ENCODE data around the gene ERP27. TPM values are rescaled to one million over a fixed set of nuclear protein-coding genes. Genes with fewer than 3 reads are reported as not detected.

ERP27 gene
- total and polyA plus RNA-seq, 2 of the 8 experiments (the other 6 are each of a cell fraction or from before 2014, with no cell fraction given), result not detected

DNA sequence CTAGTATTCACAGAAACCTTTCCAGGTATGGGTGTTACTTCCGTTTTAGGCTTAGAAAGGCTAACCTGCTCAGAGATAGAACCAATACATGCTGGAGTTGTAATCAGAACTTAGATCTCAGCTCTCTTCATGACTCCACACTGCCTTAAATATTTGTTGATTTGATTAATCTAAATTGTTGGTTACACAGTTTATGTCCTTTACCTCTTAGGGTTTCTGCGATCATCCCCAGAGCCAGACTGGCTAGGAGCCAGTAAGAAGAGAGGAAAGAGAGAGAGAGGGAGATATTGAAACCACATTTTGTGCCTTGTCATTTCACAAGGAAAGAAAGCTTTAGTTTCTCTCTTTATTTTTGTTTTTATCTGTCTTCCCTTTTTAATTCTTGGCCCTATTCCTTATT, 35.9 kb downstream of the ERP27 start:
- no peaks in the 10 kb centered on the region for H3K79me2 ChIP-seq (ENCODE audit: control insufficient read depth in 1 of 2, insufficient read depth in 2 of 2, low read length in 2 of 2)
- no peak overlapping the region for H3K18ac ChIP-seq (ENCODE audit: extremely low read depth, low read length)
- H2BK20ac ChIP-seq (ENCODE audit: low read length), result no peak overlapping the region
- H2BK5ac ChIP-seq (ENCODE audit: low read depth, low read length), result no peak overlapping the region
- H3K56ac ChIP-seq (replicated peaks; ENCODE audit: insufficient read length, low read depth, low read length), result no peak overlapping the region
- H3K23ac ChIP-seq (ENCODE audit: insufficient read length), result no peak overlapping the region
- ChIA-PET POLR2A (ENCODE audit: partially characterized antibody) (no interaction called here), CTCF (ENCODE audit: partially characterized antibody) (interaction anchor here (0.6 to 1.4 kb wide), 8 partner anchors 8 to 93 kb away, joined by 3 to 7 read pairs (median 4); no protein-coding TSS in a partner anchor)
- no peaks in the 10 kb centered on the region for H4K20me1 ChIP-seq (replicated peaks in 1 of 2; ENCODE audit: control insufficient read depth in 1 of 2, insufficient read depth in 2 of 2, low read length in 2 of 2)
- H3K4me3 ChIP-seq (ENCODE audit: extremely low read depth in 1 of 4, insufficient read depth in 2 of 4, low read depth in 3 of 4, low read length in 4 of 4), result no peak overlapping the region
- H3K4me1 ChIP-seq (replicated peaks in 1 of 4; ENCODE audit: control insufficient read depth in 3 of 4, insufficient read depth in 4 of 4, low read length in 3 of 4), result no peaks in the 10 kb centered on the region
- H4K91ac ChIP-seq (replicated peaks; ENCODE audit: insufficient read length, low read length), result no peak overlapping the region
- H2BK120ac ChIP-seq (replicated peaks; ENCODE audit: low read depth, low read length), result no peak overlapping the region
- no peak overlapping the region for H3K27ac ChIP-seq (ENCODE audit: low read depth, low read length)
- DNase-seq (ENCODE audit: low read depth in 1 of 2, low spot score in 2 of 2) (no peak), FAIRE-seq (no peak)
- no peak overlapping the region for H4K8ac ChIP-seq (ENCODE audit: extremely low read depth, insufficient read depth, low read length)
- H3K27me3 ChIP-seq (replicated peaks in 1 of 4; ENCODE audit: control insufficient read depth in 3 of 4, extremely low read depth in 1 of 4, insufficient read depth in 3 of 4, low read length in 3 of 4), result no peaks in the 10 kb centered on the region
- no peaks in the 10 kb centered on the region for H3K79me1 ChIP-seq (ENCODE audit: low read depth, low read length)
- no peak overlapping the region for H2BK15ac ChIP-seq (ENCODE audit: low read length)
- no peaks in the 10 kb centered on the region for H3K23me2 ChIP-seq (ENCODE audit: low read depth, low read length)
- H3K9me3 ChIP-seq (ENCODE audit: insufficient read depth in 2 of 2, low read depth in 1 of 2, low read length in 1 of 2), result no peaks in the 10 kb centered on the region
- H3K14ac ChIP-seq (ENCODE audit: insufficient read length), result no peak overlapping the region
- H3K4ac ChIP-seq (replicated peaks; ENCODE audit: insufficient read length, low read depth, low read length), result no peak overlapping the region
- no peaks in the 10 kb centered on the region for H3K36me3 ChIP-seq (ENCODE audit: control insufficient read depth in 2 of 4, insufficient read depth in 4 of 4, low read length in 3 of 4)
- no peak overlapping the region for H2AFZ ChIP-seq (ENCODE audit: low read length)
- no peak overlapping the region for H4K5ac ChIP-seq (ENCODE audit: insufficient read length, low read depth, low read length)
- H2BK12ac ChIP-seq (ENCODE audit: low read depth, low read length), result no peak overlapping the region
- WGBS, 2 experiments (ENCODE audit: extremely low coverage in 1 of 2, insufficient coverage in 1 of 2, insufficient read length in 1 of 2, insufficient replicate concordance in 2 of 2, low coverage in 1 of 2, low lambda C conversion rate in 2 of 2, missing lambda C conversion rate in 1 of 2), result 96% methylated on average over 2 of the region's 2 CpGs; no CpG with 5 or more reads in 1 of the 2 experiments
- H3K9ac ChIP-seq (replicated peaks in 1 of 4; ENCODE audit: extremely low read depth in 1 of 4, low read depth in 3 of 4, low read length in 3 of 4), result no peak overlapping the region
- no peak overlapping the region for H3K4me2 ChIP-seq (ENCODE audit: insufficient read depth in 1 of 2, low read depth in 2 of 2, low read length in 2 of 2)
- H2AK5ac ChIP-seq (ENCODE audit: low read depth, low read length), result no peak overlapping the region
- TF ChIP-seq CTBP2 (IDR thresholded peaks at IDR 0.05; ENCODE audit: borderline replicate concordance, insufficient read depth, insufficient read length, low read length), result no peak
- TF ChIP-seq, protein P1, sequence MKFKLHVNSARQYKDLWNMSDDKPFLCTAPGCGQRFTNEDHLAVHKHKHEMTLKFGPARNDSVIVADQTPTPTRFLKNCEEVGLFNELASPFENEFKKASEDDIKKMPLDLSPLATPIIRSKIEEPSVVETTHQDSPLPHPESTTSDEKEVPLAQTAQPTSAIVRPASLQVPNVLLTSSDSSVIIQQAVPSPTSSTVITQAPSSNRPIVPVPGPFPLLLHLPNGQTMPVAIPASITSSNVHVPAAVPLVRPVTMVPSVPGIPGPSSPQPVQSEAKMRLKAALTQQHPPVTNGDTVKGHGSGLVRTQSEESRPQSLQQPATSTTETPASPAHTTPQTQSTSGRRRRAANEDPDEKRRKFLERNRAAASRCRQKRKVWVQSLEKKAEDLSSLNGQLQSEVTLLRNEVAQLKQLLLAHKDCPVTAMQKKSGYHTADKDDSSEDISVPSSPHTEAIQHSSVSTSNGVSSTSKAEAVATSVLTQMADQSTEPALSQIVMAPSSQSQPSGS (IDR thresholded peaks at IDR 0.05; ENCODE audit: low read length), result no peak
- no peak for TF ChIP-seq SP4 (IDR thresholded peaks at IDR 0.05; ENCODE audit: low read length)
- TF ChIP-seq CREB1 (IDR thresholded peaks at IDR 0.05), result no peak

Data from H1 (cell line).